ENCODE results near the gene SLC7A8.

The SLC7A8 gene

GRCh38 chr14:23182372-23183157 is 895 bp downstream of the SLC7A8 start:
- peak; percentile 94 for DNase-seq

GRCh38 chr14:23181946-23182345 is 1.5 kb downstream of the SLC7A8 start:
- no peak for DNase-seq

- peak; percentile 52 for DNase-seq
These were observed 2.0 kb downstream of the SLC7A8 start for GRCh38 chr14:23181453-23181852.

- peak; percentile 85 for DNase-seq
These were observed 6.3 kb downstream of the SLC7A8 start for GRCh38 chr14:23177181-23177580.

GRCh38 chr14:23175823-23176222 is 7.6 kb downstream of the SLC7A8 start:
- DNase-seq: peak; percentile 94

- DNase-seq: no peak
These were observed 8.9 kb downstream of the SLC7A8 start for GRCh38 chr14:23174296-23175184.

GRCh38 chr14:23173796-23174195 is 9.7 kb downstream of the SLC7A8 start:
- DNase-seq: no peak

- no peak for DNase-seq
These were observed 10.4 kb downstream of the SLC7A8 start for GRCh38 chr14:23173031-23173430.

- DNase-seq: no peak
These were observed 10.9 kb downstream of the SLC7A8 start for GRCh38 chr14:23172574-23172973.

GRCh38 chr14:23172096-23172495 is 11.4 kb downstream of the SLC7A8 start:
- DNase-seq: no peak

- DNase-seq: no peak
These were observed 12.1 kb downstream of the SLC7A8 start for GRCh38 chr14:23171222-23171975.

- DNase-seq: no peak
These were observed 13.8 kb downstream of the SLC7A8 start for GRCh38 chr14:23169622-23170021.

- DNase-seq: no peak
These were observed 15.2 kb downstream of the SLC7A8 start for GRCh38 chr14:23168246-23168645.

- no peak for DNase-seq
These were observed 16.2 kb downstream of the SLC7A8 start for GRCh38 chr14:23167116-23167847.

GRCh38 chr14:23164949-23165348 is 18.5 kb downstream of the SLC7A8 start:
- DNase-seq: no peak

GRCh38 chr14:23164250-23164649 is 19.2 kb downstream of the SLC7A8 start:
- DNase-seq: no peak

- DNase-seq: no peak
These were observed 19.6 kb downstream of the SLC7A8 start for GRCh38 chr14:23163830-23164229.

GRCh38 chr14:23162800-23163199 is 20.7 kb downstream of the SLC7A8 start:
- no peak for DNase-seq

GRCh38 chr14:23162005-23162404 is 21.5 kb downstream of the SLC7A8 start:
- no peak for DNase-seq

GRCh38 chr14:23160924-23161522 is 22.4 kb downstream of the SLC7A8 start:
- no peak for DNase-seq

- no peak for DNase-seq
These were observed 23.9 kb downstream of the SLC7A8 start for GRCh38 chr14:23159532-23159931.

- DNase-seq: no peak
These were observed 24.7 kb downstream of the SLC7A8 start for GRCh38 chr14:23158779-23159178.

Measured in NCI-H2029 treated with DMSO at 0.1 percent for 48 hours (cell line).